Parathyroid adenoma (tissue), 2 donors: ENCODE data around the gene SAMD9L.

ENCODE experiments used
- H2AFZ ChIP-seq: fragments of 300-600 bp; sonication (generic); one replicate; pipeline ENCODE4 v1.7.0; 2017; ENCODE audit warnings: antibody characterized with exemption, mild to moderate bottlenecking
- H3K27ac ChIP-seq: fragments of 300-600 bp; sonication (generic); one replicate; pipeline ENCODE4 v1.7.0; 2017
- H3K27me3 ChIP-seq: fragments of 300-600 bp; sonication (generic); one replicate; pipeline ENCODE4 v1.7.0; 2017; ENCODE audit warnings: low read length; ENCODE audit not compliant: control insufficient read depth, insufficient read depth
- H3K36me3 ChIP-seq: fragments of 300-600 bp; sonication (generic); one replicate; pipeline ENCODE4 v1.7.0; 2017; ENCODE audit warnings: low read length; ENCODE audit not compliant: control insufficient read depth, insufficient read depth
- H3K4me1 ChIP-seq: fragments of 300-600 bp; sonication (generic); one replicate; pipeline ENCODE4 v1.7.0; 2017; ENCODE audit warnings: control low read depth
- H3K4me2 ChIP-seq: fragments of 300-600 bp; sonication (generic); one replicate; pipeline ENCODE4 v1.7.0; 2017; ENCODE audit warnings: low read length
- H3K4me3 ChIP-seq: fragments of 300-600 bp; sonication (generic); one replicate; pipeline ENCODE4 v1.7.0; 2017; ENCODE audit warnings: low read depth, low read length
- H3K79me2 ChIP-seq: fragments of 300-600 bp; sonication (generic); one replicate; pipeline ENCODE4 v1.7.0; 2017; ENCODE audit warnings: control low read depth
- H3K9ac ChIP-seq: fragments of 300-600 bp; sonication (generic); one replicate; pipeline ENCODE4 v1.7.0; 2017; ENCODE audit warnings: mild to moderate bottlenecking
- H3K9me3 ChIP-seq: fragments of 300-600 bp; sonication (generic); one replicate; pipeline ENCODE4 v1.7.0; 2017; ENCODE audit warnings: low read length; ENCODE audit not compliant: control insufficient read depth
- TF ChIP-seq, protein P1 (sequence below): fragments of 300-600 bp; sonication (generic); IDR thresholded peaks from one replicate; pipeline ENCODE4 v1.7.0; 2017; ENCODE audit warnings: antibody characterized with exemption, mild to moderate bottlenecking
- donor health status: primary hyperparathyroidism.

Gene SAMD9L

DNA sequence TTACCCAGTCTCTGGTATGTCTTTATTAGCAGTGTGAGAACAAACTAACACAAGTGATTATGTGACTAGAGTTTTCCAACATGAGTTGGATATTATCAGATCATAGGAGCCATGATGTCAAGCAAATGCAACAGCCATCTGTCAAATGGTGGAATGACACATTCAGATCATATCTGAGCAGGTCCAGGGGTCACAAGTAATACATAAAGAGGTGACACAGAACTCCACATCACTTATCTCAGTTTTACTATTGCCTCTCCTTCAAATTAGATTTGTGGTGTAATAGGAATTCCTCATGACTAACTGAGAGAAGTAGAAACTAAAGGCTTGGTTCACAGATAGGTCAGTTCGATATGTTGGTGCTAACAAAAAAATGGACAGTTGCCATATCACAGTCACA lies 12.2 kb upstream of the SAMD9L start:
- Histone ChIP-seq H3K4me2 (no peak overlapping the region), H3K27me3 (no peaks in the 10 kb centered on the region), H2AFZ (no peak overlapping the region), H3K4me3 (no peak overlapping the region), H3K9me3 (no peaks in the 10 kb centered on the region), H3K79me2 (no peaks in the 10 kb centered on the region), H3K36me3 (no peaks in the 10 kb centered on the region), H3K4me1 (no peaks in the 10 kb centered on the region), H3K27ac (no peak overlapping the region), H3K9ac (no peak overlapping the region)
- TF ChIP-seq, protein P1, sequence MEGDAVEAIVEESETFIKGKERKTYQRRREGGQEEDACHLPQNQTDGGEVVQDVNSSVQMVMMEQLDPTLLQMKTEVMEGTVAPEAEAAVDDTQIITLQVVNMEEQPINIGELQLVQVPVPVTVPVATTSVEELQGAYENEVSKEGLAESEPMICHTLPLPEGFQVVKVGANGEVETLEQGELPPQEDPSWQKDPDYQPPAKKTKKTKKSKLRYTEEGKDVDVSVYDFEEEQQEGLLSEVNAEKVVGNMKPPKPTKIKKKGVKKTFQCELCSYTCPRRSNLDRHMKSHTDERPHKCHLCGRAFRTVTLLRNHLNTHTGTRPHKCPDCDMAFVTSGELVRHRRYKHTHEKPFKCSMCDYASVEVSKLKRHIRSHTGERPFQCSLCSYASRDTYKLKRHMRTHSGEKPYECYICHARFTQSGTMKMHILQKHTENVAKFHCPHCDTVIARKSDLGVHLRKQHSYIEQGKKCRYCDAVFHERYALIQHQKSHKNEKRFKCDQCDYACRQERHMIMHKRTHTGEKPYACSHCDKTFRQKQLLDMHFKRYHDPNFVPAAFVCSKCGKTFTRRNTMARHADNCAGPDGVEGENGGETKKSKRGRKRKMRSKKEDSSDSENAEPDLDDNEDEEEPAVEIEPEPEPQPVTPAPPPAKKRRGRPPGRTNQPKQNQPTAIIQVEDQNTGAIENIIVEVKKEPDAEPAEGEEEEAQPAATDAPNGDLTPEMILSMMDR, result no peak

DNA sequence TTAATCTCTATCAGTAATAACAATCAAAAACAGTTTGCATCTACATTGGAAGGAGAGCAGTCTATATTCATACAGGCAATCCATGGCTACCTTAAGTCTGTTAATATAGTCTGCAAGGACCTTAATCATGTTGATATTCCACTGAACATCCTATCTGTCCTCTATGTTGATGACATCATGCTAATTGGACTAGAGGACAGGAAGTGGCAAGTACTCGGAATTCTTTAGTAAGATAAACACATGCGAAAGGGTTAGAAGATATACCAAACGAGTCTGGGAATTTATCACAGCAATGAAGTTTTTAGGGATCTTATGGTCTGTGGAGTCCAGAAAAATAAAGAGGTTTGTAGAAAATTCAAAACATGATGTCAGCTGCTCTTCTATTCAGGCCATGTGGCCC lies 11.3 kb upstream of the SAMD9L start:
- Histone ChIP-seq H3K36me3 (no peaks in the 10 kb centered on the region), H3K79me2 (no peaks in the 10 kb centered on the region), H3K4me3 (no peak overlapping the region), H3K27me3 (no peaks in the 10 kb centered on the region), H3K9ac (no peak overlapping the region), H2AFZ (no peak overlapping the region), H3K4me1 (no peaks in the 10 kb centered on the region), H3K9me3 (no peaks in the 10 kb centered on the region), H3K4me2 (no peak overlapping the region), H3K27ac (no peak overlapping the region)
- TF ChIP-seq, protein P1, result no peak

- Histone ChIP-seq H2AFZ (no peak overlapping the region), H3K4me3 (no peak overlapping the region), H3K9me3 (no peaks in the 10 kb centered on the region)
These were observed 8.7 kb upstream of the SAMD9L start for GRCh38 chr7:93156884-93157283.

GRCh38 chr7:93150200-93150835 lies 2.1 kb upstream of the SAMD9L start:
- no peaks in the 10 kb centered on the region for H3K36me3 ChIP-seq
- no peaks in the 10 kb centered on the region for H3K79me2 ChIP-seq
- no peak overlapping the region for H3K4me3 ChIP-seq
- H2AFZ ChIP-seq, result no peak overlapping the region
- H3K4me1 ChIP-seq, result no peaks in the 10 kb centered on the region
- H3K27ac ChIP-seq, result no peak overlapping the region
- H3K9ac ChIP-seq, result no peak overlapping the region
- H3K9me3 ChIP-seq, result no peaks in the 10 kb centered on the region
- no peaks in the 10 kb centered on the region for H3K27me3 ChIP-seq
- H3K4me2 ChIP-seq, result no peak overlapping the region
- TF ChIP-seq, protein P1, result no peak

More at GRCh38 chr7:93156884-93157283, 8.7 kb upstream of the SAMD9L start:
- Histone ChIP-seq H3K9ac (no peak overlapping the region), H3K27me3 (no peaks in the 10 kb centered on the region), H3K36me3 (no peaks in the 10 kb centered on the region), H3K4me2 (no peak overlapping the region), H3K27ac (no peak overlapping the region), H3K4me1 (no peaks in the 10 kb centered on the region), H3K79me2 (no peaks in the 10 kb centered on the region)
- TF ChIP-seq, protein P1, result no peak

GRCh38 chr7:93148727-93149126 lies 542 bp upstream of the SAMD9L start:
- H3K4me3 ChIP-seq, result no peak overlapping the region
- H3K9me3 ChIP-seq, result no peaks in the 10 kb centered on the region
- no peaks in the 10 kb centered on the region for H3K36me3 ChIP-seq
- H3K4me2 ChIP-seq, result peak overlapping the region; percentile 29
- no peak overlapping the region for H3K9ac ChIP-seq
- no peaks in the 10 kb centered on the region for H3K27me3 ChIP-seq
- H3K27ac ChIP-seq, result no peak overlapping the region
- H3K4me1 ChIP-seq, result no peaks in the 10 kb centered on the region
- no peaks in the 10 kb centered on the region for H3K79me2 ChIP-seq
- peak overlapping the region; percentile 18 for H2AFZ ChIP-seq
- TF ChIP-seq, protein P1, result no peak
